Tibial artery (tissue), 4 donors: Measurements from ENCODE around the gene CTF1.
A peak's percentile ranks its signal among the peaks of the same experiment; 100 is the strongest.

Experiments used
- DNase-seq, 2 donors: peaks; one replicate each; pipeline ENCODE4 v3.0.0-alpha.2; 2019
- H3K27ac ChIP-seq, 2 donors: fragments of 200-600 bp; sonication (generic) in 1 of 2; 1 replicate in 1 of 2; 2 replicates in 1 of 2; pipeline ENCODE4 v1.5.1; 2018 to 2019; ENCODE audit warnings: mild to moderate bottlenecking in 1 of 2
- H3K27me3 ChIP-seq, 2 donors: fragments of 200-600 bp; sonication (generic) in 1 of 2; one replicate each; pipeline versions ENCODE4 v1.5.1 to v1.6.0; 2016 to 2019
- H3K36me3 ChIP-seq, 3 donors: fragments of 200-600 bp; sonication (generic) in 2 of 3; one replicate each; pipeline ENCODE4 v1.5.1; 2016 to 2019; ENCODE audit warnings: mild to moderate bottlenecking in 2 of 3
- H3K4me1 ChIP-seq, 4 donors: fragments of 200-600 bp; sonication (generic) in 2 of 4; 1 replicate in 3 of 4; 2 replicates in 1 of 4; pipeline ENCODE4 v1.5.1; 2016 to 2019
- H3K4me3 ChIP-seq, 2 donors: fragments of 200-600 bp; sonication (generic) in 1 of 2; 1 replicate in 1 of 2; 2 replicates in 1 of 2; pipeline ENCODE4 v1.5.1; 2018 to 2019; ENCODE audit warnings: mild to moderate bottlenecking in 2 of 2
- H3K9me3 ChIP-seq, 3 donors: fragments of 200-600 bp; sonication (generic) in 1 of 3; one replicate each; pipeline ENCODE4 v1.5.1; 2016 to 2019
- intact Hi-C: fragments of 100-400 bp; cut with DNase I; formaldehyde crosslinking; loops from one replicate; pipeline ENCODE4 v1.15.0; 2023; ENCODE audit warnings: low total_unique reads
- TF ChIP-seq, protein P1 (sequence below), 2 experiments: fragments of 200-600 bp in 1 of 2; fragments of 450-650 bp in 1 of 2; IDR thresholded peaks; one replicate each; pipeline ENCODE4 v1.5.1; 2017 to 2019; ENCODE audit warnings: antibody characterized with exemption in 2 of 2, mild to moderate bottlenecking in 1 of 2, moderate library complexity in 1 of 2

CTF1 gene

DNA sequence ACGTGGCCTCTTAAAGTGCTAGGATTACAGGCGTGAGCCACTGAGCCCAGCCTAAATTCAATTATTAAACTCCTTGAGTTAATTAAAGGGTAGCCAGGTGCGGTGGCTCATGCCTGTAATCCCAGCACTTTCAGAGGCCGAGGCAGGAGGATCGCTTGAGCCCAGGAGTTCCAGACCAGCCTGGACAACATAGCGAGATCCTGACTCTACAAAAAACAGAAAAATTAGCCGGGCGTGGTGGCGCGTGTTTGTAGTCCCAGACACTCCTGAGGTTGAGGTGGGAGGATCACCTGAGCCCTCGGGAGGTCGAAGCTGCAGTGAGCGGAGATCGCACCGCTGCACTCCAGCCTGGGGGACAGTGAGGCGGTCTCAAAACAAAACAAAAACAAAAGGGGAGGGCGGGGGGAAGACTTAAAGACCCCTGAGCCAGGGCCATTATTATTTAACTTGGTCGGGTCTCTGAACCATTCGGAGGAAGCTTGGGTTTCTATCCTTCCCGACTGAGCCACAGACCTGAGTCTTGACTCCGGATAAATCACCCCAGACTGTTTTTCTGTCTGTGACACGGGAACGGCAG, 22.1 kb upstream of the CTF1 start:
- intact Hi-C loops: loop anchor here (10.0 kb wide), 1 partner anchor 80 kb away; no protein-coding TSS in a partner anchor
- Histone ChIP-seq H3K4me1 (peaks cover 8 to 23% (median 17%) of the 10 kb centered on the region in 4 donors), H3K36me3 (peaks cover 0 to 16% (median 0%) of the 10 kb centered on the region in 3 donors), H3K4me3 (peak overlapping the region; percentile 89 to 98), H3K27ac (peak overlapping the region; percentile 78 to 84), H3K9me3 (no peaks in the 10 kb centered on the region), H3K27me3 (no peaks in the 10 kb centered on the region)
- DNase-seq: no peak
- TF ChIP-seq, protein P1, sequence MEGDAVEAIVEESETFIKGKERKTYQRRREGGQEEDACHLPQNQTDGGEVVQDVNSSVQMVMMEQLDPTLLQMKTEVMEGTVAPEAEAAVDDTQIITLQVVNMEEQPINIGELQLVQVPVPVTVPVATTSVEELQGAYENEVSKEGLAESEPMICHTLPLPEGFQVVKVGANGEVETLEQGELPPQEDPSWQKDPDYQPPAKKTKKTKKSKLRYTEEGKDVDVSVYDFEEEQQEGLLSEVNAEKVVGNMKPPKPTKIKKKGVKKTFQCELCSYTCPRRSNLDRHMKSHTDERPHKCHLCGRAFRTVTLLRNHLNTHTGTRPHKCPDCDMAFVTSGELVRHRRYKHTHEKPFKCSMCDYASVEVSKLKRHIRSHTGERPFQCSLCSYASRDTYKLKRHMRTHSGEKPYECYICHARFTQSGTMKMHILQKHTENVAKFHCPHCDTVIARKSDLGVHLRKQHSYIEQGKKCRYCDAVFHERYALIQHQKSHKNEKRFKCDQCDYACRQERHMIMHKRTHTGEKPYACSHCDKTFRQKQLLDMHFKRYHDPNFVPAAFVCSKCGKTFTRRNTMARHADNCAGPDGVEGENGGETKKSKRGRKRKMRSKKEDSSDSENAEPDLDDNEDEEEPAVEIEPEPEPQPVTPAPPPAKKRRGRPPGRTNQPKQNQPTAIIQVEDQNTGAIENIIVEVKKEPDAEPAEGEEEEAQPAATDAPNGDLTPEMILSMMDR (IDR thresholded peaks at IDR 0.05): no peak

- Histone ChIP-seq H3K27ac (peak overlapping the region; percentile 78 to 84), H3K9me3 (no peaks in the 10 kb centered on the region), H3K27me3 (no peaks in the 10 kb centered on the region), H3K4me3 (peak overlapping the region; percentile 89 to 98), H3K4me1 (peaks cover 8 to 23% (median 17%) of the 10 kb centered on the region in 4 donors), H3K36me3 (peaks cover 0 to 24% (median 0%) of the 10 kb centered on the region in 3 donors)
- DNase-seq: peak; percentile 85 to 92
- intact Hi-C loops: loop anchor here (10.0 kb wide), 1 partner anchor 80 kb away; no protein-coding TSS in a partner anchor
- TF ChIP-seq, protein P1 (IDR thresholded peaks at IDR 0.05): no peak
Measured at GRCh38 chr16:30874821-30875717, 21.3 kb upstream of the CTF1 start.

DNA sequence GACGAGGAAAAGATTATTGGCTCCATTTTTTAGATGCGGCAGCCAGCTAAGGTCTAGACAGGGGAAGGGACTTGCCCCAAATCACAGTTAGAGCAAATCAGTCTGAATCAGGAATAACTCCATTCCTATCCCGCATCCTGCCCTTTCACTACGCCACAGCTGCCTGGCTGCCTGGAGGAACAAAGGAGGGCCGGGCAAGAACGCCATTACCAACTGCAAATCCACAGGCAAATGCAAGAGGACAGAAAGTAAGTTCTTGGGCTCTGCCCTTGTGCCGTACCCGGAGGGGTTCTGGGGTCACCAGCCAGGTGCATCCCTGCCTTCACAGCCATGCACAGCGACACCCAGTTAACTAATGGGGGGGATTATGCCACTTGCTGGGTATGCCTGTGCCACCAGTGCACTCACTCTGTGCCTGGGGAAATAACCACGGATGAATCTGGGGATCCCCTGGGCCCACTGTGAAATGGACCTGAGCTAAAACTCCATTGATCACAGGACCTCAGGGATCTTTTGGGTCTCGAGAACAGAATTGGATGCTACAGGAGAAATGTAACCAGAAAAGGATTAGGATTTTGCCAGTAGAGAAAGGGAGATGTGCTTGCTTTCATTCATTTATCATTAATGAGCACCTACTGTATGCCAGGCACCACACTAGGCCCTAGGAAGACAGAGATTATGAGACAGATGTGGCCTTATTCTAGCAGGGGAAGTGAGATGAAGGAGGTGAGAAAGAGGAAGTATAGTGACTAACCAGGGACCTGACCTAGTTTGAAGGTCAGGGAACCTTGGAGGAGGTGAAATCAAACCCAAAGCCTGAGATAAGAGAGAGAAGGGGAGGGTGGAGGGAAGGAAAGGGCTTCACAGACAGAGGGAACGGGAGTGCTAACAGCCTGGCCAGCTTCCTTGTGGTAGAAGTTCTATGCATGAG, 20.3 kb upstream of the CTF1 start:
- Histone ChIP-seq H3K4me1 (peaks cover 8 to 23% (median 17%) of the 10 kb centered on the region in 4 donors), H3K27ac (peak overlapping the region; percentile 78 to 84), H3K9me3 (no peaks in the 10 kb centered on the region), H3K36me3 (peaks cover 0 to 34% (median 0%) of the 10 kb centered on the region in 3 donors), H3K27me3 (no peaks in the 10 kb centered on the region), H3K4me3 (peak overlapping the region; percentile 89 to 98)
- TF ChIP-seq, protein P1 (IDR thresholded peaks at IDR 0.05): no peak
- no peak for DNase-seq
- intact Hi-C loops: loop anchor here (10.0 kb wide), 1 partner anchor 81 kb away; no protein-coding TSS in a partner anchor

DNA sequence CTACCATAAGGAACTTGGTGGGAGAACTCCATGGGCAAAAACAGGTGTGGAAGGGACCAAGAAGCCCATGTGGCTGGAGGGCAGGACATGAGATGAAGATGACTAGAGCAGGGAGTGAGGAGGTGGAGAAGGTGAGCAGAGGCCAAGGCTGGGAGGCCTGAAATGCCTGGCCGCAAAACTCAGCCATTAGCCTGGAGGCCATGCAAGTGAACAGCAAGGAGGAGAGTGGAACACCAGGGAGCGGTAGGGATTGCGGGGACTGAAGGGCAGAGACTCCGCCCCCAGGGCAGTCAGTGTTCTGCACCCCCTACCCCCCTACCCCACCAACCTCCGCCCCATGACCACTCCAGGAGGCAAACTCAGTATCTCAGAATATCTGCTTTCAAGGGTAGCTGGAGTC, 19.5 kb upstream of the CTF1 start:
- Histone ChIP-seq H3K4me3 (peak overlapping the region; percentile 89 to 98), H3K27me3 (no peaks in the 10 kb centered on the region), H3K4me1 (peaks cover 8 to 27% (median 17%) of the 10 kb centered on the region in 4 donors), H3K36me3 (peaks cover 0 to 35% (median 0%) of the 10 kb centered on the region in 3 donors), H3K27ac (peak overlapping the region; percentile 78 to 84), H3K9me3 (no peaks in the 10 kb centered on the region)
- DNase-seq: no peak
- intact Hi-C loops: loop anchor here (10.0 kb wide), 1 partner anchor 82 kb away; no protein-coding TSS in a partner anchor
- TF ChIP-seq, protein P1 (IDR thresholded peaks at IDR 0.05): no peak
